Mesenchymal stem cell (in vitro differentiated cells and primary cell): ENCODE data around the gene ADCY10.
A peak's percentile ranks its signal among the peaks of the same experiment; 100 is the strongest.

Experiments used
- DNase-seq: peaks from one replicate; pipeline ENCODE4 v3.0.0-alpha.2; 2013
- H2AFZ ChIP-seq: one replicate; pipeline ENCODE4 v1.6.1; 2013; ENCODE audit warnings: low read depth, mild to moderate bottlenecking, control low read depth, inconsistent platforms, low read length, moderate library complexity
- H2AK5ac ChIP-seq: 2 replicates; pipeline ENCODE4 v1.6.1; 2013; ENCODE audit warnings: low read length, moderate library complexity, mild to moderate bottlenecking, inconsistent platforms; ENCODE audit not compliant: severe bottlenecking
- H2BK120ac ChIP-seq: one replicate; pipeline ENCODE4 v1.6.1; 2013; ENCODE audit warnings: low read depth, mild to moderate bottlenecking, inconsistent platforms, low read length, moderate library complexity
- H2BK12ac ChIP-seq, 2 experiments: one replicate each; pipeline ENCODE4 v1.6.1; 2013; ENCODE audit warnings: inconsistent platforms in 2 of 2, low read length in 2 of 2, mild to moderate bottlenecking in 2 of 2, moderate library complexity in 2 of 2, control low read depth in 1 of 2
- H2BK15ac ChIP-seq: one replicate; pipeline ENCODE4 v1.6.1; 2013; ENCODE audit warnings: mild to moderate bottlenecking, low read depth, inconsistent platforms; ENCODE audit not compliant: poor library complexity, severe bottlenecking
- H2BK5ac ChIP-seq: 2 replicates; pipeline ENCODE4 v1.6.1; 2013; ENCODE audit warnings: low read depth, mild to moderate bottlenecking, low read length, control low read depth, inconsistent platforms; ENCODE audit not compliant: poor library complexity, severe bottlenecking
- H3K14ac ChIP-seq, 2 experiments: one replicate each; pipeline ENCODE4 v1.6.1; 2013; ENCODE audit warnings: inconsistent platforms in 2 of 2, low read length in 2 of 2, control low read depth in 1 of 2, mild to moderate bottlenecking in 1 of 2, moderate library complexity in 1 of 2
- H3K18ac ChIP-seq, 2 experiments: one replicate each; pipeline ENCODE4 v1.6.1; 2013; ENCODE audit warnings: inconsistent platforms in 2 of 2, low read length in 2 of 2, control low read depth in 1 of 2, low read depth in 1 of 2, mild to moderate bottlenecking in 1 of 2
- H3K23ac ChIP-seq, 2 experiments: one replicate each; pipeline ENCODE4 v1.6.1; 2013; ENCODE audit warnings: inconsistent platforms in 2 of 2, low read length in 2 of 2, mild to moderate bottlenecking in 2 of 2, moderate library complexity in 2 of 2, control low read depth in 1 of 2
- H3K27ac ChIP-seq: 2 replicates; pipeline ENCODE4 v1.5.1; 2013; ENCODE audit warnings: mild to moderate bottlenecking, moderate library complexity, low read length, control low read depth, inconsistent platforms; ENCODE audit not compliant: poor library complexity, severe bottlenecking
- H3K27me3 ChIP-seq, 2 experiments: 2 replicates each; pipeline versions ENCODE4 v1.6.1 to v1.7.0; 2013; ENCODE audit warnings: low read length in 2 of 2, mild to moderate bottlenecking in 2 of 2, moderate library complexity in 2 of 2, control low read depth in 1 of 2, inconsistent platforms in 1 of 2; ENCODE audit not compliant: control insufficient read depth in 1 of 2, insufficient read depth in 1 of 2
- H3K36me3 ChIP-seq, 2 experiments: 2 replicates each; pipeline versions ENCODE4 v1.6.1 to v1.7.0; 2013; ENCODE audit warnings: low read length in 2 of 2, control low read depth in 1 of 2, inconsistent platforms in 1 of 2, low read depth in 1 of 2, mild to moderate bottlenecking in 1 of 2; ENCODE audit not compliant: insufficient read depth in 2 of 2, control insufficient read depth in 1 of 2
- H3K4ac ChIP-seq, 2 experiments: one replicate each; pipeline ENCODE4 v1.6.1; 2013; ENCODE audit warnings: inconsistent platforms in 2 of 2, low read length in 2 of 2, mild to moderate bottlenecking in 2 of 2, moderate library complexity in 2 of 2, control low read depth in 1 of 2, low read depth in 1 of 2
- H3K4me1 ChIP-seq: 2 replicates; pipeline ENCODE4 v1.6.1; 2013; ENCODE audit warnings: low read depth, low read length, control low read depth; ENCODE audit not compliant: control insufficient read depth, insufficient read depth
- H3K4me2 ChIP-seq: 2 replicates; pipeline ENCODE4 v1.6.1; 2013; ENCODE audit warnings: low read length, mild to moderate bottlenecking, inconsistent platforms; ENCODE audit not compliant: poor library complexity, severe bottlenecking
- H3K4me3 ChIP-seq, 2 experiments: 2 replicates each; pipeline versions ENCODE4 v1.5.1 to v1.7.0; 2013; ENCODE audit warnings: low read length in 2 of 2, mild to moderate bottlenecking in 2 of 2, control low read depth in 1 of 2, low read depth in 1 of 2; ENCODE audit not compliant: insufficient read depth in 1 of 2
- H3K79me1 ChIP-seq: replicated peaks from 2 replicates; pipeline ENCODE4 v1.6.1; 2013; ENCODE audit warnings: mild to moderate bottlenecking, control low read depth, low read length, inconsistent platforms; ENCODE audit not compliant: poor library complexity, severe bottlenecking
- H3K9ac ChIP-seq: 2 replicates; pipeline ENCODE4 v1.7.0; 2013; ENCODE audit warnings: mild to moderate bottlenecking, low read length, moderate library complexity
- H3K9me3 ChIP-seq: 2 replicates; pipeline ENCODE4 v1.7.0; 2013; ENCODE audit warnings: mild to moderate bottlenecking, low read length; ENCODE audit not compliant: control insufficient read depth
- H4K8ac ChIP-seq: one replicate; pipeline ENCODE4 v1.6.1; 2013; ENCODE audit warnings: inconsistent platforms, mild to moderate bottlenecking, low read length, moderate library complexity
- H4K91ac ChIP-seq: one replicate; pipeline ENCODE4 v1.6.1; 2013; ENCODE audit warnings: mild to moderate bottlenecking, low read length, inconsistent platforms
- WGBS: methylation state at CpG from one replicate; pipeline ENCODE4 v1.1.7; 2013; ENCODE audit warnings: mixed read lengths; 5-methylcytosine and 5-hydroxymethylcytosine counted together

ADCY10 gene

DNA sequence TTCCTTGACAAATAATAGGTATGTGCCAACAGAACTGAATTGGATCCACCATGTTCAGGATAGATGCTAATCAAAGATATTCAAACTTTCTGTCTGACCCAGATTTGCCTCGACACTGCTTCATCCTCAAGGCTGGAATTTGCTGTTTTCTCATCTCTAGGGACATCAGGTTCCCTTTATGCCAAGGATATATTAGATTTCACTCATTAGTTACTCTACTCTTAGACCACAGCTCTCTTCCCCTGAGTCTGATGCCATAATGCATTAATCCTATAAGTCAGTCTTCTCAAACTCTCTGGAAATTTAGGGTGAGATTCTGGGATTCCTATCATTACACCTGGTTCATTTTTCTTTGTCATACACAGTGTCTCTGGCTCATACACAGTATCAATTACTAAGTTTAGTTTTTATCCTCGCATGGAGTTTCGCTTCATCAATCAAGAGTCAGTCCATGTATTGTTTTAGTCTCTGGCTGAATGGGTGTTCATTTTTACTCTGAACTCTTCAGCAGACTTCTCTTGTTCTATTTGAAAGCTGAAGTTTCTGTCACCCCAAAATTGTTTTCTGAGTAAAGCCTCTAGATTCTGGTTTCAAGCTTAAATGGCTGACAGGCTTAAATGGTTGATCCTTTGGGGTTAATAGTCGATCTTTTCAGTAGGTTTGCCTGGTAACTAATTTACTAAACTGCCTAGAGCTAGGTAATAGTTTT, 13.3 kb upstream of the ADCY10 start:
- Histone ChIP-seq H3K4me1 (peaks cover 8% of the 10 kb centered on the region), H2BK120ac (no peak overlapping the region), H3K27ac (peak overlapping the region; percentile 94), H3K18ac (no peak overlapping the region), H2AK5ac (no peak overlapping the region), H3K9me3 (no peaks in the 10 kb centered on the region), H3K4me3 (no peak overlapping the region), H3K14ac (no peak overlapping the region), H3K9ac (no peak overlapping the region), H2BK15ac (no peak overlapping the region), H3K4me2 (peak overlapping the region; percentile 12), H4K8ac (no peak overlapping the region), H3K23ac (no peak overlapping the region), H3K4ac (no peak overlapping the region), H3K36me3 (peaks cover 0 to 14% of the 10 kb centered on the region in 2 experiments), H2BK5ac (no peak overlapping the region), H3K79me1 (no peaks in the 10 kb centered on the region), H2BK12ac (no peak overlapping the region), H3K27me3 (no peaks in the 10 kb centered on the region), H2AFZ (no peak overlapping the region), H4K91ac (no peak overlapping the region)
- DNase-seq: no peak
- WGBS: 92% methylated on average over 3 of the region's 4 CpGs

DNA sequence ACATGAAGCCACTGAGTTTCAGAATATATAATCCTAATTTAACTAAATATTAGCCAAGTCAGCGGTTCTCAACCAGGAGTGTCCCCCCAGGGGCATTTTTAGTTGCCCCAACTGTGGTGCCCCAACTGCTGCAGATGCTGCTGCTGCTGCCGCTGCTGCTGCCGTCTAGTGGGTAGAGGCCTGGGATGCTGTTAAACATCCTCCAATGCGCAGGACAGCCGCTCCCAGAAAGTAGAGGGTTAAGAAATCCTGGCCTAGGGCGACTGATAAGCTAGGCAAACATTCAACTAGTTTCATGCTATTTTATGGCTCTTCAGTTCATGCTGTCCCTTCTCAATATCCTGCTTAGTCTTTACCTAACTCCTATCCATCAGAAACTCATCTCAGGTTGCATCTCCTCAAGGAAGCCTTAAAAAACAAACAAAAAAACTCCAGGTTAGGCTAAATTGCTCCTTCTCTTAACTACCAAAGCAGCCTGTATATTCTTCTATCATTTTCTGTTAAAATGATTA, 12.6 kb upstream of the ADCY10 start:
- no peaks in the 10 kb centered on the region for H3K27me3 ChIP-seq
- no peak overlapping the region for H2BK120ac ChIP-seq
- H2BK15ac ChIP-seq: no peak overlapping the region
- H2AK5ac ChIP-seq: no peak overlapping the region
- no peak overlapping the region for H3K23ac ChIP-seq
- H2AFZ ChIP-seq: no peak overlapping the region
- no peak overlapping the region for H3K14ac ChIP-seq
- no peaks in the 10 kb centered on the region for H3K9me3 ChIP-seq
- 80% methylated on average over 6 of the region's 6 CpGs for WGBS
- peak overlapping the region; percentile 94 for H3K27ac ChIP-seq
- no peak overlapping the region for H2BK5ac ChIP-seq
- no peak overlapping the region for H3K4me2 ChIP-seq
- no peak overlapping the region for H2BK12ac ChIP-seq
- no peak overlapping the region for H3K18ac ChIP-seq
- H4K91ac ChIP-seq: no peak overlapping the region
- no peaks in the 10 kb centered on the region for H3K79me1 ChIP-seq
- DNase-seq: no peak
- H3K4me3 ChIP-seq: no peak overlapping the region
- peaks cover 0 to 14% of the 10 kb centered on the region in 2 experiments for H3K36me3 ChIP-seq
- peak overlapping the region in 1 of 2 experiments; percentile 41 for H3K4ac ChIP-seq
- H3K9ac ChIP-seq: no peak overlapping the region
- no peak overlapping the region for H4K8ac ChIP-seq
- peaks cover 8% of the 10 kb centered on the region for H3K4me1 ChIP-seq

DNA sequence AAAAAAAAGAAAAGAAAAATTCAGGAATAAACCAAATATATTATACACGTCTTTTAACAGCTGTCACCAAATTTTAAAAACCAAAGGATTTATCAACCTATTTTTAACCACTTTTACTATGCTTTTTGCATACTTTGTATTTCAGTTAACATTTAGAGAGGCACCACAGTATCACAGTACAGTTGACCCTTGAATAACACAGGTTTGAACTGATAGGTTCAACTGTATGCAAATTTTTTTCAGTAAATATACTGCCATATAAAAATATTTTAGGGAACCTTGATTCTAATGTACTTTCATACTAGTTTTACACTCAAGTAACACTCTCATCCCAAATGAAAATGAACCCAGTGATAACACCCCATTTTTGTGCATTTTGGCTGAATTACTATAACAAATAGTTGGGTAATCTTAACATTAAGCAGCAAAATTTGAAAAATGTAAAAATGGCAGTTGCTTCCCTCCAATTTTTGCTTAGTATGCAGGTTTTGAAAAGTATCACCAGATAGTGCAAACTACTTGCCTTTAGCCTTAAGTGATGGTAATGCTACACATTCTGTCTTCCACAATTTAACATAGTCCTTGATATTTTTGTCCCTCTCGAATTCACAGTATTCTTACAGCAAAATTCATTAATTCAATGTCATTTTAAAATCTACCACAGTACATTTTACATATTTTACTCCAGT, 10.8 kb upstream of the ADCY10 start:
- Histone ChIP-seq H2BK12ac (no peak overlapping the region), H3K9ac (no peak overlapping the region), H3K27ac (no peak overlapping the region), H3K9me3 (no peaks in the 10 kb centered on the region), H2BK5ac (no peak overlapping the region), H3K79me1 (peaks cover 6% of the 10 kb centered on the region), H3K4me2 (no peak overlapping the region), H3K14ac (no peak overlapping the region), H3K27me3 (no peaks in the 10 kb centered on the region), H3K4me3 (no peak overlapping the region), H3K36me3 (peaks cover 0 to 15% of the 10 kb centered on the region in 2 experiments), H4K8ac (no peak overlapping the region), H2AK5ac (no peak overlapping the region), H3K4me1 (peaks cover 6% of the 10 kb centered on the region), H3K23ac (no peak overlapping the region), H2BK120ac (no peak overlapping the region), H2BK15ac (no peak overlapping the region), H4K91ac (no peak overlapping the region), H2AFZ (no peak overlapping the region), H3K4ac (no peak overlapping the region), H3K18ac (no peak overlapping the region)
- WGBS: 98% methylated on average over 2 of the region's 2 CpGs
- no peak for DNase-seq

- WGBS: 100% methylated on average over 1 of the region's 2 CpGs
These were observed 10.2 kb upstream of the ADCY10 start for GRCh38 chr1:167924102-167924501.

More at GRCh38 chr1:167924102-167924501, 10.2 kb upstream of the ADCY10 start:
- Histone ChIP-seq H3K27me3 (no peaks in the 10 kb centered on the region), H2BK15ac (no peak overlapping the region), H3K9me3 (no peaks in the 10 kb centered on the region), H4K91ac (no peak overlapping the region), H3K79me1 (peaks cover 6% of the 10 kb centered on the region), H3K36me3 (peaks cover 0 to 21% of the 10 kb centered on the region in 2 experiments), H3K4me2 (no peak overlapping the region), H2BK120ac (no peak overlapping the region), H4K8ac (no peak overlapping the region), H3K23ac (no peak overlapping the region), H3K9ac (no peak overlapping the region), H3K4me1 (peaks cover 5% of the 10 kb centered on the region), H2AK5ac (no peak overlapping the region), H2AFZ (no peak overlapping the region), H3K27ac (no peak overlapping the region), H3K4ac (no peak overlapping the region), H2BK5ac (no peak overlapping the region), H2BK12ac (no peak overlapping the region), H3K18ac (no peak overlapping the region), H3K14ac (no peak overlapping the region), H3K4me3 (no peak overlapping the region)
- no peak for DNase-seq
